SK-N-SH treated with all-trans-retinoic acid at 6 μM for 48 hours (cell line): Measurements from ENCODE around the gene DHX38.

Experiments
- ARNTL ChIP-seq: fragments of 450-650 bp; formaldehyde crosslinking; IDR thresholded peaks from 2 replicates; pipeline ENCODE4 v1.5.0; 2020; ENCODE audit warnings: low read depth, mild to moderate bottlenecking, moderate library complexity, borderline replicate concordance
- BACH2 ChIP-seq: fragments of 250-450 bp; sonication (Bioruptor Pico); IDR thresholded peaks from 2 replicates; pipeline ENCODE4 v1.9.0; 2021; ENCODE audit warnings: mild to moderate bottlenecking, borderline replicate concordance
- CSDC2 ChIP-seq: fragments of 250-450 bp; sonication (Bioruptor Pico); IDR thresholded peaks from 2 replicates; pipeline ENCODE4 v1.5.0; 2020; ENCODE audit warnings: mild to moderate bottlenecking, moderate library complexity
- PATZ1 ChIP-seq: fragments of 250-450 bp; sonication (Bioruptor Pico); IDR thresholded peaks from 2 replicates; pipeline ENCODE4 v1.8.0; 2020; ENCODE audit warnings: mild to moderate bottlenecking, moderate library complexity, borderline replicate concordance
- RARB ChIP-seq: fragments of 250-450 bp; sonication (Bioruptor Pico); IDR thresholded peaks from 2 replicates; pipeline ENCODE4 v1.8.0; 2021; ENCODE audit warnings: mild to moderate bottlenecking, moderate library complexity
- TCF4 ChIP-seq: fragments of 250-450 bp; sonication (Bioruptor Pico); IDR thresholded peaks from 2 replicates; pipeline ENCODE4 v1.8.0; 2021; ENCODE audit warnings: mild to moderate bottlenecking, moderate library complexity, borderline replicate concordance
- TOX ChIP-seq: fragments of 250-450 bp; sonication (Bioruptor Pico); IDR thresholded peaks from 2 replicates; pipeline ENCODE4 v1.8.0; 2021; ENCODE audit warnings: mild to moderate bottlenecking, moderate library complexity, borderline replicate concordance
- ZFP3 ChIP-seq: fragments of 250-450 bp; sonication (Bioruptor Pico); IDR thresholded peaks from 2 replicates; pipeline ENCODE4 v1.5.0; 2020; ENCODE audit warnings: mild to moderate bottlenecking, moderate library complexity
- ZFP30 ChIP-seq: fragments of 450-650 bp; formaldehyde crosslinking; IDR thresholded peaks from 2 replicates; pipeline ENCODE4 v1.5.0; 2022; ENCODE audit warnings: mild to moderate bottlenecking, moderate library complexity
- ZNF8 ChIP-seq: fragments of 450-650 bp; formaldehyde crosslinking; IDR thresholded peaks from 2 replicates; pipeline ENCODE4 v1.5.0; 2020; ENCODE audit warnings: mild to moderate bottlenecking, moderate library complexity

GRCh38 chr16:72051818-72052217 lies 41.8 kb upstream of the DHX38 start:
- TF ChIP-seq ZNF8 (CRISPR knock-in tag) (no peak), PATZ1 (CRISPR knock-in tag) (no peak), ZFP30 (no peak), ZFP3 (CRISPR knock-in tag) (no peak), TOX (CRISPR knock-in tag) (no peak), CSDC2 (CRISPR knock-in tag) (no peak), RARB (CRISPR knock-in tag) (no peak), BACH2 (CRISPR knock-in tag) (no peak), TCF4 (CRISPR knock-in tag) (no peak), ARNTL (CRISPR knock-in tag) (no peak)
